ENCODE results near the gene GALK1. TPM values are rescaled to one million over a fixed set of nuclear protein-coding genes. Genes with fewer than 3 reads are reported as not detected.

The GALK1 gene
- total and polyA plus RNA-seq, 3 donors from 2014 or later = 31.9 to 50.7 (median 32.1) TPM

DNA sequence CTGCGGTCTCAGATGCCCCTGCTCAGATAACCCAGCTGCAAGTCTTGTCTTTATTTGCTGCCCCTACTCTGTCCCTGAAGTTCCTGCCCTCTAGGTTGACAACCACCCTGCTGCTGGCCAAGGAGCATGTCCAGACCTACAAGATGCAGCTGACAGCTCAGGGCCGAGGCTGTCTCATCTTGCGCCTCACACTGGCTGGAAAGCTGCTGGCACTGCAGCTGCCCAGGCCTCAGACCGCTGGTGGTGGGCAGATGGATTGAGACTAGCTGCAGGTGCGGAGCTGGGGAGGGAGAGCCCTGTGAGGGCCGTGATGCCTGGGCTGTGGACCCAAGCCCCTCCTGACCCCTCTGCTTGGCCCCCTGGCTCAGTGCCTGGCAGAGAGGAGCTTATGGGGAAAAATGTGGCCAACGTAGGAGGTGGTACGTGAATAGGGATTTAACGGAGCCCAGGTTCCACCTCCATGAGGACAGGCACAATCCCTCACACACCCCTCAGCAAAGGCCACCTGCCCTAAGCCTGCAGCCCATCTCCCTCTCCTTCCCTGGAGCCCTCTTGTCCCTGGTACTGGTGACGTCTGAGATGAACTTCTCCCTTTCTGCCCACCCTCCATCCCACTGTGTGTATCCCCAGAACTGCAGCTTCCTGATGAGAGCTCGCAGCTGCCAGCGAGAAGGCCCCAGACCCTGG lies 8.3 kb upstream of the GALK1 start:
- Histone ChIP-seq H3K9me3 (no peaks in the 10 kb centered on the region), H3K27ac (no peak overlapping the region), H3K4me3 (no peak overlapping the region), H3K27me3 (no peaks in the 10 kb centered on the region), H3K36me3 (ENCODE audit: low read depth, missing control alignments) (no peaks in the 10 kb centered on the region), H3K4me1 (peaks cover 18% of the 10 kb centered on the region)
- intact Hi-C loops (cut with DNase I; ENCODE audit: low total_unique reads) = loop anchor here (10.0 kb wide), 1 partner anchor 72 kb away; the partner anchor contains the start of gene UNC13D
- TF ChIP-seq, protein P1, sequence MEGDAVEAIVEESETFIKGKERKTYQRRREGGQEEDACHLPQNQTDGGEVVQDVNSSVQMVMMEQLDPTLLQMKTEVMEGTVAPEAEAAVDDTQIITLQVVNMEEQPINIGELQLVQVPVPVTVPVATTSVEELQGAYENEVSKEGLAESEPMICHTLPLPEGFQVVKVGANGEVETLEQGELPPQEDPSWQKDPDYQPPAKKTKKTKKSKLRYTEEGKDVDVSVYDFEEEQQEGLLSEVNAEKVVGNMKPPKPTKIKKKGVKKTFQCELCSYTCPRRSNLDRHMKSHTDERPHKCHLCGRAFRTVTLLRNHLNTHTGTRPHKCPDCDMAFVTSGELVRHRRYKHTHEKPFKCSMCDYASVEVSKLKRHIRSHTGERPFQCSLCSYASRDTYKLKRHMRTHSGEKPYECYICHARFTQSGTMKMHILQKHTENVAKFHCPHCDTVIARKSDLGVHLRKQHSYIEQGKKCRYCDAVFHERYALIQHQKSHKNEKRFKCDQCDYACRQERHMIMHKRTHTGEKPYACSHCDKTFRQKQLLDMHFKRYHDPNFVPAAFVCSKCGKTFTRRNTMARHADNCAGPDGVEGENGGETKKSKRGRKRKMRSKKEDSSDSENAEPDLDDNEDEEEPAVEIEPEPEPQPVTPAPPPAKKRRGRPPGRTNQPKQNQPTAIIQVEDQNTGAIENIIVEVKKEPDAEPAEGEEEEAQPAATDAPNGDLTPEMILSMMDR (IDR thresholded peaks at IDR 0.05) = no peak
- no peak for TF ChIP-seq POLR2A (IDR thresholded peaks at IDR 0.05)
- WGBS, 2 donors = 85 to 88% methylated on average over 12 of the region's 12 CpGs
- no peak for DNase-seq

DNA sequence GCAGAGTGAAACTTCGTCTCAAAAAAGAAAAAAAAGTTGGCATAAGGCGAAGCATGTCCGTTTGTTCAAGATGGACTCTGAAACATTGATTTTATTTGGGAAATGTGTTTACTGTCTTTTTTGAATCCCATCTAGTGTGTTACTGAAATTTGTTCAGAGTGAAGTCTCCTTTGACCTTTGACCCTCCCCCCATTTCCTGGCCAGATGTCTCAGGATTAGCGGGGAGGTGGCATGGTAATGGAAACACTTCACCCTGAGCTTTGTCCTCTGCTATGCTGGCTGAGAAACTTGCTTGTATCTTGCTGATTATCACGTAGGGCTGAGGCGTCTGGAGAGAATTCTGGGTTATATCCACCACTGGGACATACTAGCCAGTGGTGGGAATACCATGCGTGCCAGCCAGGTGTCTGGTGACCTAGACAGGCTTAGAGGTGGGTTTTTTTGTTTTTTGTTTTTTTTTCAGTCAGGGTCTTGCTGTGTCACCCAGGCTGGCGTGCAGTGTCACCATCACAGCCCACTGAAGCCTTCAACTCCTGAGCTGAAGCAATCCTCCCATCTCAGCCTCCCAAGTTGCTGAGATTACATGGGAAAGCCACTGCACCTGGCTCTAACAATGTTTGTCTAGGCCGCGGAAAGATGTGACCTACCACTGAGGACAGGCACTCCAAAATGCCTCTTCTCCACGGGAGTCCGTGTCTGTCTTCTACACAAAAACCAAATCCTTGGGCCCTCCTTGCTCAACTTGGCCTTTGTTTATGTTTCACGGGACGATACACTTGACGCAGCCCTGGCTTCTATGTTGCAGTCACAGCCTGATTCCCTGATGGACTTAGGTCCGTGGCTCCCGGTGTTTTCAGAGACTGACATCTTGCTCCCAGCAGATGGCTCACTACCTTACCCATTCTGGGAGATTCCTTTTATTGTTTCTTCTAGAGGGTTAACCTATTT lies 6.6 kb upstream of the GALK1 start:
- Histone ChIP-seq H3K36me3 (ENCODE audit: low read depth, missing control alignments) (no peaks in the 10 kb centered on the region), H3K9me3 (no peaks in the 10 kb centered on the region), H3K4me1 (peaks cover 7% of the 10 kb centered on the region), H3K27me3 (no peaks in the 10 kb centered on the region), H3K4me3 (no peak overlapping the region), H3K27ac (no peak overlapping the region)
- no peak for DNase-seq
- intact Hi-C loops (cut with DNase I; ENCODE audit: low total_unique reads) = loop anchor here (10.0 kb wide), 1 partner anchor 73 kb away; the partner anchor contains the start of gene UNC13D
- no peak for TF ChIP-seq POLR2A (IDR thresholded peaks at IDR 0.05)
- TF ChIP-seq, protein P1 (IDR thresholded peaks at IDR 0.05) = no peak
- 77 to 80% methylated on average over 17 of the region's 17 CpGs for WGBS, 2 donors

DNA sequence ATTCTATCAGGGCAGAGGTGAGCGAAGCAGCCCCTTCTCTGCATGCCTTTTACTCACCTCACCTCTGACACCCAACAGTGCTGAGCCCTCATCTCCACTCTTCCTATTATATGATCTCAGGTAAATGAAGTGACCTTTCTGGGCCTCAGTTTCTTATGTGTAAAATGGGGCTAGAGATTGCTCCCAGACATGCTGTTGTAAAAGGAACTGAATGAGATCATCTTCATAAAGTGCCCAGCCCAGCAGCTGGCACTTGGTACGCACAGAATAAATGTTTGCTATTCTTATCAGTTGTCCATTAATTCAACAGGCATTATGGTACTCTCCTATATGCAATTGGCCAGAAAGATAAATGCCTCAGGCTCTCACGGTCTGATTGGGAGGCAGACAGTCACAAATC lies 4.5 kb upstream of the GALK1 start:
- no peak for TF ChIP-seq POLR2A (IDR thresholded peaks at IDR 0.05)
- TF ChIP-seq, protein P1 (IDR thresholded peaks at IDR 0.05) = no peak
- Histone ChIP-seq H3K4me1 (peaks cover 7% of the 10 kb centered on the region), H3K4me3 (no peak overlapping the region), H3K36me3 (ENCODE audit: low read depth, missing control alignments) (no peaks in the 10 kb centered on the region), H3K27ac (no peak overlapping the region), H3K27me3 (no peaks in the 10 kb centered on the region), H3K9me3 (no peaks in the 10 kb centered on the region)
- DNase-seq = no peak
- 86 to 92% methylated on average over 3 of the region's 3 CpGs for WGBS, 2 donors
- intact Hi-C loops (cut with DNase I; ENCODE audit: low total_unique reads) = no loop called here

DNA sequence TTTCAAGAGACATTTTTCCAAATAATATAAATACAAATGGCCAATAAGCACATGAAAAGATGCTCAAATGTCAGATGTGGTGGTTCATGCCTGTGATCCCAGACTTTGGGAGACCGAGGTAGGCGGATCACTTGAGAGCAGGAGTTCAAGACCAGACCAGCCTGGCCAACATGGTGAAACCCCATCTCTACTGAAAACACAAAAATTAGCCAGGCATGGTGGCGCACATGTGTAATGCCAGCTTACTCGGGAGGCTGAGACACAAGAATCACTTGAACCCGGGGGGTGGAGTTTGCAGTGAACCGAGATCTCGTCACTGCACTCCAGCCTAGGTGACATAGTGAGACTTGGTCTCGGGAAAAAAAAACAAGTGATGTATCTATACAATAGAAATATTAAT lies 2.9 kb upstream of the GALK1 start:
- H3K36me3 ChIP-seq (ENCODE audit: low read depth, missing control alignments) = no peaks in the 10 kb centered on the region
- TF ChIP-seq POLR2A (IDR thresholded peaks at IDR 0.05) = no peak
- TF ChIP-seq, protein P1 (IDR thresholded peaks at IDR 0.05) = no peak
- no peaks in the 10 kb centered on the region for H3K9me3 ChIP-seq
- peaks cover 16% of the 10 kb centered on the region for H3K4me1 ChIP-seq
- intact Hi-C loops (cut with DNase I; ENCODE audit: low total_unique reads) = no loop called here
- H3K27ac ChIP-seq = no peak overlapping the region
- no peaks in the 10 kb centered on the region for H3K27me3 ChIP-seq
- no peak for DNase-seq
- WGBS, 2 donors = 90 to 93% methylated on average over 8 of the region's 8 CpGs
- no peak overlapping the region for H3K4me3 ChIP-seq
